DLD1 (cell line): ENCODE results near the gene SLC25A19.
"Not testable (repeated sequence)": the region's sequence is repeated elsewhere in the genome, so short reads cannot be mapped to it uniquely, and the experiment has no call there.

Experiments used
- in situ Hi-C: cut with HindIII; loops from 2 replicates; pipeline ENCODE4 v1.10.0; 2017; ENCODE audit warnings: low sequenced_read_pairs

Gene SLC25A19

GRCh38 chr17:75267411-75268232 is 21.6 kb downstream of the SLC25A19 start:
- in situ Hi-C loops = no loop called here

- in situ Hi-C loops = no loop called here
Measured at GRCh38 chr17:75267153-75267410, 22.2 kb downstream of the SLC25A19 start.

- in situ Hi-C loops = no loop called here
Measured at GRCh38 chr17:75266316-75267152, 22.7 kb downstream of the SLC25A19 start.

- in situ Hi-C loops = no loop called here
Measured at GRCh38 chr17:75265614-75266315, 23.5 kb downstream of the SLC25A19 start.

GRCh38 chr17:75263055-75263454 is 26.2 kb downstream of the SLC25A19 start:
- in situ Hi-C loops = no loop called here

GRCh38 chr17:75262112-75262606 is 27.1 kb downstream of the SLC25A19 start:
- in situ Hi-C loops = no loop called here

- in situ Hi-C loops = no loop called here
Measured at GRCh38 chr17:75261336-75262111, 27.7 kb downstream of the SLC25A19 start, which contains the start of the genes GGA3 and MRPS7. GGA3 (minus strand) TSS chr17:75261606; CDS start chr17:75261587, 19 bp downstream. MRPS7 (plus strand) TSS chr17:75261879; CDS start chr17:75261901, 22 bp downstream.

GRCh38 chr17:75260641-75261335 is 28.4 kb downstream of the SLC25A19 start:
- in situ Hi-C loops = no loop called here

- in situ Hi-C loops = not testable (repeated sequence)
Measured at GRCh38 chr17:75257228-75257627, 32.0 kb downstream of the SLC25A19 start.

GRCh38 chr17:75255954-75256698 is 33.1 kb downstream of the SLC25A19 start:
- in situ Hi-C loops = not testable (repeated sequence)

- in situ Hi-C loops = no loop called here
Measured at GRCh38 chr17:75252039-75252816, 37.0 kb downstream of the SLC25A19 start.

- in situ Hi-C loops = no loop called here
Measured at GRCh38 chr17:75250009-75250471, 39.2 kb downstream of the SLC25A19 start.

- in situ Hi-C loops = no loop called here
Measured at GRCh38 chr17:75249564-75249963, 39.7 kb downstream of the SLC25A19 start.

- in situ Hi-C loops = no loop called here
Measured at GRCh38 chr17:75246404-75246803, 42.8 kb downstream of the SLC25A19 start.

- in situ Hi-C loops = no loop called here
Measured at GRCh38 chr17:75245011-75245410, 44.2 kb downstream of the SLC25A19 start.

GRCh38 chr17:75244133-75244866 is 44.9 kb downstream of the SLC25A19 start:
- in situ Hi-C loops = no loop called here

GRCh38 chr17:75242461-75243042 is 46.7 kb downstream of the SLC25A19 start:
- in situ Hi-C loops = no loop called here
